A673 (cell line): ENCODE data around the gene PAX9.

Experiments used
- EZH2 ChIP-seq: fragments of 200-600 bp; sonication (generic); IDR thresholded peaks from 2 replicates; pipeline ENCODE4 v1.6.1; 2017; ENCODE audit warnings: borderline replicate concordance, low read depth, mild to moderate bottlenecking, mixed read lengths, antibody characterized with exemption, low read length; ENCODE audit not compliant: poor library complexity, severe bottlenecking
- TF ChIP-seq, protein P1 (sequence below): fragments of 300-800, 200-600 bp; sonication (generic); conservative IDR thresholded peaks from 2 replicates; pipeline ENCODE4 v1.5.1; 2017; ENCODE audit warnings: low read depth, mild to moderate bottlenecking, antibody characterized with exemption, low read length, moderate library complexity, mixed read lengths

DNA sequence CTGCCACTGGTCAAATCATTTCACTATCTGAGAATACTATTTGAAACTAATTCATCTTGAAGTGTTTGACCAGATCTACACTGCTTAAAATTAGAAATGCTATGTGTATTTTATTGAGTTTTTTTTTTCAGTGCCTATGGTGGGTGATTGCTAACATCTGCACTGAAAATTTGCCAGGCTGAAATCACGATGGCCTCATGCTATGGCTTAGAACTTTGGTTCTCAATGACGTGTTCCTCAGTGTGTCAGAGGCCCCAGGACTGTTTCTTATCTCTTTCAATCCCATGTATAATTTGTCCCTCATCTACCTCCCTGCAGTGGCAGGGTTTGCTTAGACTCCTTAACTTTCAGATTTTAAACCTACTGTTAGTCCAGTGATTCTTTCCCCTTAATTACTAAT, 43.0 kb upstream of the PAX9 start:
- TF ChIP-seq, protein P1, sequence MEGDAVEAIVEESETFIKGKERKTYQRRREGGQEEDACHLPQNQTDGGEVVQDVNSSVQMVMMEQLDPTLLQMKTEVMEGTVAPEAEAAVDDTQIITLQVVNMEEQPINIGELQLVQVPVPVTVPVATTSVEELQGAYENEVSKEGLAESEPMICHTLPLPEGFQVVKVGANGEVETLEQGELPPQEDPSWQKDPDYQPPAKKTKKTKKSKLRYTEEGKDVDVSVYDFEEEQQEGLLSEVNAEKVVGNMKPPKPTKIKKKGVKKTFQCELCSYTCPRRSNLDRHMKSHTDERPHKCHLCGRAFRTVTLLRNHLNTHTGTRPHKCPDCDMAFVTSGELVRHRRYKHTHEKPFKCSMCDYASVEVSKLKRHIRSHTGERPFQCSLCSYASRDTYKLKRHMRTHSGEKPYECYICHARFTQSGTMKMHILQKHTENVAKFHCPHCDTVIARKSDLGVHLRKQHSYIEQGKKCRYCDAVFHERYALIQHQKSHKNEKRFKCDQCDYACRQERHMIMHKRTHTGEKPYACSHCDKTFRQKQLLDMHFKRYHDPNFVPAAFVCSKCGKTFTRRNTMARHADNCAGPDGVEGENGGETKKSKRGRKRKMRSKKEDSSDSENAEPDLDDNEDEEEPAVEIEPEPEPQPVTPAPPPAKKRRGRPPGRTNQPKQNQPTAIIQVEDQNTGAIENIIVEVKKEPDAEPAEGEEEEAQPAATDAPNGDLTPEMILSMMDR: no peak
- no peak for TF ChIP-seq EZH2
